GM20431 (cell line): ENCODE data around the gene PSMB4.
"Not testable (repeated sequence)": the region's sequence is repeated elsewhere in the genome, so short reads cannot be mapped to it uniquely, and the experiment has no call there.

ENCODE experiments used
- in situ Hi-C: fragments of 300-500 bp; cut with MseI, MboI; formaldehyde crosslinking; loops from one replicate; pipeline ENCODE4 v1.15.0; 2020; ENCODE audit warnings: low sequenced_read_pairs; ENCODE audit not compliant: unreplicated experiment

Gene PSMB4

GRCh38 chr1:151384584-151384983 is 14.8 kb upstream of the PSMB4 start:
- in situ Hi-C loops, result no loop called here

DNA sequence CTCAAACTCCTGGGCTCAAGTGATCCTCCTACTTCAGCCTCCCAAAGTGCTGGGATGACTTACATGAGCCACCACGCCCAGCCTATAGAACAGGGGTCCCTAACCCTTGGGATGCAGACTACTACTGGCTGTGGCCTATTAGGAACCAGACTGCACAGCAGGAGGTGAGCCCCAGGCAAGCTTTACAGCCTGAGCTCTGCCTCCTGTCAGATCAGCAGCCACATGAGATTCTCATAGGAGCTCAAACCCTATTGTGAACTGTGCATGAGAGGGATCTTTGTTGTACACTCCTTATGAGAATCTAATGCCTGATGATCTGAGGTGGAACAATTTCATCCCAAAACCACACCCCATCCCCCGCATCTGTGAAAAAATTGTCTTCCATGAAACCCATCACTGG is 13.4 kb upstream of the PSMB4 start:
- in situ Hi-C loops, result no loop called here

DNA sequence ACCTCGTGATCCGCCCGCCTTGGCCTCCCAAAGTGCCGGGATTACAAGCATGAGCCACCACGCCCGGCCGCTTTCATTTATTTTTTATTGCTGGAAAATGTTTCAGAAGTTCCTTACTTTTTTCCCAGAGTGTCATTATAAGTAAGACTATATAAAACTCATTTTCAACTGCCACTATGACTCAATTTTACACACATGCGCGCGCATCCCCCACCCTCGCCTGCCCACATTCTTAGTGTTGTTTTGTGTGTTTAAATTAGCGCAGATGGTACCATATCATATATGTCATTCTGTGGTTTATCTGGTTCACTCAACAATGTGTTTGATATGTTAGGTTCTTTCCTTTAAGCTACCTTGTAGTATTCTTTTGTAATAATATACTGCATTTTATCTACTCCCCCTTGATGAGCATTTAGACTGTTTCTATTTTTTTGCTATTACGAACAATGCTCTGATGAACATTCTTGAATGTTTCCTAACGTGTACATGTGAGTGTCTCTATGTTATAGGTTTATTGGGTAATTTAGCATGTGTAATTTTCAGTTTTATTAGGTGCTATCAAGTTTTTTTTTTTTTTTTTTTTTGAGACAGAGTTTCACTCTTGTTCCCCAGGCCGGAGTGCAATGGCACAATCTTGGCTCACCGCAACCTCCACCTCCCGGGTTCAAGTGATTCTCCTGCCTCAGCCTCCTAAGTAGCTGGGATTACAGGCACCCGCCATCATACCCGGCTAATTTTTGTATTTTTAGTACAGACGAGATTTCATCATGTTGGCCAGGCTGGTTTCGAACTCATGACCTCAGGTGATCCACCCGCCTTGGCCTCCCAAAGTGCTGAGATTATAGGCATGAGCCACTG is 8.9 kb upstream of the PSMB4 start:
- in situ Hi-C loops, result not testable (repeated sequence)

DNA sequence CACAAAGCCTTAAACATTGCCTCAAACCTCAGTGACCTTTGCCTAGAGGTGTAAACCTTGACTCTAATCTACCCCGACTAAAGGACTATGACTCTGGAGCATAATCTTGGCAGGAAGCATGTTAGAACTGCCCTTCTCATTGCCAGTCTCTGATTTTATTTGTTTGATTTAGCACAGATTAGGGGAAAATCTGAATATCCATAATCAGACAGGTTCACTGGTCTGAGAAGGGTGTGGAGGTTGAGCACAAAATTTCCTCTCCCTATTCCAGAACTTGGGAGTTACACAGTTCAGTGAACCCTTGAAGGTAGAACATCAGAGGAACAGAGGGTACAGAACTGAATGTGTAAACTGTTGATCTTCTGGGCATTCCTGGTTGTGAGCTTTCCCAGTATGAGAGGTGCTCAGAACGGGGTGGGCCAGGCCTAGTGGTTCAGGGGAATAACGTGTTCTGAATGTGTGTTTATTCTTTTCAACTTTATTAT is 8.3 kb upstream of the PSMB4 start:
- in situ Hi-C loops, result no loop called here

DNA sequence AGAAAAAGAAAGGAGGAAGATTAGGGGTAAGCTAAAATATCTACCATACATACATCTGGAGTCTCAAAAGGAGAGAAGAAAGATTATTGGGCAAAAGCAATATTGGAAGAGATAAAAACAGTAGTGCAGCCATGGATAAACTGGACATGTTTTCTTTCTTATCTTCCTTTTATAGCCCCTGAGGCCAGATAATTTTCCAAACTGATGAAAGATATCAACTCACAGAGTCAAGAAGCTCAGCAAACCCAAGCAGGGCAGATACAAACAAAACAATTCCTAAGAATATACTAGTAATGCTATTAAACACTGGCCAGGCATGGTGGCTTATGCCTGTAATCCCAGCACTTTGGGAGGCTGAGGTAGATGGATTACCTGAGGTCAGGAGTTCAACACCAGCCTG is 5.8 kb upstream of the PSMB4 start:
- in situ Hi-C loops, result no loop called here

GRCh38 chr1:151396265-151396664 is 3.1 kb upstream of the PSMB4 start:
- in situ Hi-C loops, result not testable (repeated sequence)

DNA sequence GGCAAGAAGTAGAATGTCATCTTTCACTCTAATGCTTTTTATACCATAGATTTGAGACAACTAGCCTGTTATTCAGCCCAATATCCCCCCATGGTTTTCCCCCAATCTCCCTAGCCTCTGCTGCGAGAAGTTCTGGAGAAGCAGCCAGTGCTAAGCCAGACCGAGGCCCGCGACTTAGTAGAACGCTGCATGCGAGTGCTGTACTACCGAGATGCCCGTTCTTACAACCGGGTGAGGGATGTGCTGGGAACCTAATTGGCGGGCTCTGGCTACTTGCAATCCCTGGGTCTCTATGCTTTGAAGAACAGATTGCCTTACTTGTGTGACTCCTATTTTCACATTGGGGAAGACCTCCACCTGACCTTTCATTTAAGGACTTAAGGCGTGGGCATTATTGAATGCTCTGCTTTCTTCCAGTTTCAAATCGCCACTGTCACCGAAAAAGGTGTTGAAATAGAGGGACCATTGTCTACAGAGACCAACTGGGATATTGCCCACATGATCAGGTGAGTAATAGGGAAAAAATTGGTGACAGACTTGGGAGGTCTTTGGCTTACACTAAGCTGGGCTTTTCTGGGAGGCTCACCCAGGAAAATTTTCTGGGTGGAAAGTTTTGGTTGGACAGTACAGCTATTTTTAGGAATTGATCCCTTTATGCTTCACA is 1.9 kb downstream of the PSMB4 start:
- in situ Hi-C loops, result no loop called here

DNA sequence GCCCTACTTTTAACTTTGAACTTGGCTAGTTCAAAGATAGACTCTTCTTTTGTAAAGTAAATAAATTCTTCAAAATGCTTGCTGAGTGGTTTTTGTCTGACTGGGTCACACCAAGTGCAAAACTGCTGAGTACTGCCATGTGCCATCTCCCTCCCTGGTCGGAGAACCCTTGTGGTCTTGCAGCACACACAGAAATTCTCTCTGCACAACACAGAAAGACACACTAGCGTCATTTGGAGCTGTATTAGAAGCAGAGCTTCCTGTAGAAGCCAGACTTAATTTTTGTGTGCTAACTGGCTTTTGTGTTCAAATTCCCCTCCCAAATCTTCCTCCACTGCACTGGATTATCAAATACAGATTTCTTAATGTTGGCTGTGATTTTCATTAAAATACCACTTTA is 2.5 kb downstream of the PSMB4 start:
- in situ Hi-C loops, result no loop called here

- in situ Hi-C loops, result no loop called here
Measured at GRCh38 chr1:151402764-151403163, 3.4 kb downstream of the PSMB4 start.

- in situ Hi-C loops, result no loop called here
Measured at GRCh38 chr1:151403612-151404011, 4.2 kb downstream of the PSMB4 start.

GRCh38 chr1:151405187-151405951 is 6.0 kb downstream of the PSMB4 start:
- in situ Hi-C loops, result no loop called here

DNA sequence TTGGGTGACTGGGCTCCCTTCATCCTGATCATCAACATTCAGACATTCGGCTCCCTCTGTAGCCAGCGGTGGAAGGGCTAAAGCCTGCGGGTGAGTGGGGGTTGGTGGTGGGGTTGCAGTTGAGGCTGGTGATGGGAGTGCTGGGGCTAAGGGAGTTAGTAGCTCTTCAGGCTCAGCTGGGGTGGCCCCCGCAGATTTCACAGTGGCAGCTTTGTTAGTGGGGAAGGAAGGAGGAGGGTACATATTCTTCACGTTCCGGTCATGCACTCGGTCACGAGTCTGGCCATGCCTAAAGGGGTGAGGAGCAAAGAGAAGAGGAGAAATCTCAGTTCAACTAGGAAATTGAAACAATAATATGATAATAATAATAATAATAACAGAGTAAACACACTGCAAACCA is 6.8 kb downstream of the PSMB4 start:
- in situ Hi-C loops, result no loop called here

DNA sequence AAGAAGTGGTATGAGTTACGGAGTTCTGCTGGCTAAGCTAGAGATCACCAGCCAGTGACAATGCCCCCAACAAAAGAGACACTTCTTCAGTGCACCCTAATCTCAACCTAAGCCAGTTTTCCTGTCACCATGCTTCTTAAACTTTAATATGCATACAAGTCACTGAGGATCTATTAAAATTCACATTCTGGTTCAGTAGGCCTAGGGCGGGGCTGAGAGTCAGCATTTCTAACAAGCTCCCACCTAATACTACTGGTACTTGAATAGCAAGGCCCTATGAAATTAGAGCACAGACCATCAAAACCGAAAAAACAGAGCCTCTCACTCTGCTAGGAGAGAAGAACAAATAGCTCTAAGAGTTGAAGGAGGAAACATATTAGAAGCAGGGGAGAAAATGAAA is 7.9 kb downstream of the PSMB4 start:
- in situ Hi-C loops, result no loop called here

DNA sequence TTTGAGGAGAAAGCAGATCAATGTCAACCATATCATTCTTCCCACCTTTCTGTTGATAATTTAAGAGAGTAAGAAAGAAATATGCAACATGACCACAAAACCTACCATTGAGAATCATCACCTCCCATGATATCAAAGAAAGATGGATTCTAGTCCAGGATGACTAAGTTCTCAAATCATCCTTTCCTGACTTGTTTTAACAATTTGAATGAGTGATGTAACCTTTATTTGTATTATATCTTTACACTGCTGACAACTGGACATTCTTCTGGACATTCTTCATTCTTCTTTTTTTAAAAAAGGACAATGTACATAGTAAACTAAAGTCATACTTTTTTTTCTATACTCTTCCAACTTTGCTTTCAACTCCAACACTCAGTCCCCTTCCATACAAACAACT is 9.5 kb downstream of the PSMB4 start:
- in situ Hi-C loops, result no loop called here

DNA sequence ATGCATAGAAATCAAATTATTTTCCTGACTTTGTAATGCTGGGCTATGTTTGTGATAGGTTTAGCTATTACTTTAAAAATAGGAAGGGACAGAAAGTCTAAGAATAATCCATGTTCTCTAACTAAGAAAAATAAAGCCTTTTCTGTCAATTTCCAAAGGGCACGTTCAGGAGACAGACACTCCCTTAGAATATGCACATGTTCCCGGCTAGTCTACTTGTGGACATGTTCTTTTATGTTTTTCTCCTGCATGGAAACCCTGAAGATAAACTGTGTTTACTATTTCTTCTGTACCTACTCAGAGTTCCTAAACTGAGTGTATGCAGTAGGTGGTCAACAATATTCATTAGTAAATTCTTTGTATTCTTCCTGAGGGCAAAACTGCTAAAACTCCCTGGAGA is 12.5 kb downstream of the PSMB4 start:
- in situ Hi-C loops, result no loop called here

DNA sequence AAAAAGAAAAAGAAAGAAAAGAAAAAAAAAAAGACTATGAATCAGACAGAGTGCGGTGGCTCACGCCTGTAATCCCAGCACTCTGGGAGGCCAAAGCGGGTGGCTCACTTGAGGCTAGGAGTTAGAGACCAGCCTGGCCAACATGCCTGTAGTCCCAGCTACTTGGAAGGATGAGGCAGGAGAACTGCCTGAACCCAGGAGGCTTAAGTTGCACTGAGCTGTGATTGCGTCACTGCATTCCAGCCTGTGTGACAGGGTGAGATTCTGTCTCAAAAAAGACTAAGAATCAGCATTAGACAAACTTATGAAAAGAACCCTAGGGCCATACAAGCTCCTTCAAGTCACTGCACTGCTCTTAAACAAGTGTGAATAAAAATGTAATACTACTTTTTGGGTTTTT is 16.9 kb downstream of the PSMB4 start:
- in situ Hi-C loops, result no loop called here

GRCh38 chr1:151418081-151418480 is 18.7 kb downstream of the PSMB4 start:
- in situ Hi-C loops, result no loop called here

GRCh38 chr1:151419819-151420218 is 20.4 kb downstream of the PSMB4 start:
- in situ Hi-C loops, result no loop called here

- in situ Hi-C loops, result loop anchor here (25.0 kb wide), 1 partner anchor 312 kb away; no protein-coding TSS in a partner anchor
Measured at GRCh38 chr1:151425103-151425502, 25.7 kb downstream of the PSMB4 start.

GRCh38 chr1:151428068-151428467 is 28.7 kb downstream of the PSMB4 start:
- in situ Hi-C loops, result loop anchor here (25.0 kb wide), 1 partner anchor 309 kb away; no protein-coding TSS in a partner anchor

GRCh38 chr1:151433827-151434226 is 34.5 kb downstream of the PSMB4 start:
- in situ Hi-C loops, result loop anchor here (25.0 kb wide), 1 partner anchor 303 kb away; no protein-coding TSS in a partner anchor
